H1 (cell line): Measurements from ENCODE around the gene GADL1. TPM values are rescaled to one million over a fixed set of nuclear protein-coding genes. Genes with fewer than 3 reads are reported as not detected.

Experiments used
- CTCF ChIA-PET: fragments of 300-600 bp; sonication (Branson Sonifier 250); formaldehyde crosslinking; loops from one replicate; lab custom pipeline; 2021; ENCODE audit not compliant: partially characterized antibody; lab: Charles Lee
- POLR2A ChIA-PET: fragments of 300-600 bp; sonication (Branson Sonifier 250); formaldehyde crosslinking; loops from one replicate; lab custom pipeline; 2021; ENCODE audit warnings: inconsistent platforms; ENCODE audit not compliant: partially characterized antibody; lab: Charles Lee
- DNase-seq, 2 experiments: peaks; one replicate each; pipeline versions ENCODE4 v3.0.0 to v3.0.0-alpha.2; 2010 to 2022; ENCODE audit warnings: low spot score in 2 of 2, low read depth in 1 of 2, mixed read lengths in 1 of 2
- FAIRE-seq: peaks from 2 replicates; lab custom pipeline; 2011; peaks lifted over from hg19 to GRCh38; lab: Jason Lieb, UNC
- H2AFZ ChIP-seq: 2 replicates; pipeline ENCODE4 v1.8.1; 2012; ENCODE audit warnings: low read length, inconsistent platforms
- H2AK5ac ChIP-seq: 2 replicates; pipeline ENCODE4 v1.6.1; 2013; ENCODE audit warnings: low read depth, low read length
- H2BK120ac ChIP-seq: replicated peaks from 2 replicates; pipeline ENCODE3; 2013; ENCODE audit warnings: low read depth, low read length, inconsistent platforms
- H2BK12ac ChIP-seq: 2 replicates; pipeline ENCODE4 v1.6.1; 2013; ENCODE audit warnings: low read depth, low read length
- H2BK15ac ChIP-seq: 2 replicates; pipeline ENCODE4 v1.6.1; 2013; ENCODE audit warnings: low read length
- H2BK20ac ChIP-seq: 2 replicates; pipeline ENCODE4 v1.6.1; 2013; ENCODE audit warnings: low read length
- H2BK5ac ChIP-seq: 2 replicates; pipeline ENCODE4 v1.6.1; 2013; ENCODE audit warnings: low read depth, low read length
- H3K14ac ChIP-seq: 2 replicates; pipeline ENCODE4 v1.6.1; 2013; ENCODE audit warnings: inconsistent platforms; ENCODE audit not compliant: insufficient read length
- H3K18ac ChIP-seq: 2 replicates; pipeline ENCODE4 v1.6.1; 2013; ENCODE audit warnings: low read length; ENCODE audit errors: extremely low read depth
- H3K23ac ChIP-seq: 2 replicates; pipeline ENCODE4 v1.6.1; 2013; ENCODE audit warnings: inconsistent platforms; ENCODE audit not compliant: insufficient read length
- H3K23me2 ChIP-seq: 2 replicates; pipeline ENCODE4 v1.6.1; 2013; ENCODE audit warnings: low read depth, low read length
- H3K27ac ChIP-seq: 2 replicates; pipeline ENCODE4 v1.6.1; 2011; ENCODE audit warnings: low read depth, low read length, inconsistent platforms
- H3K27me3 ChIP-seq, 4 experiments: replicated peaks in 1 of 4; 1 replicate in 1 of 4; 2 replicates in 3 of 4; pipeline versions ENCODE4 v1.6.1 to v1.8.1; 2011 to 2013; ENCODE audit warnings: low read length in 3 of 4, mild to moderate bottlenecking in 3 of 4, inconsistent platforms in 2 of 4, mixed read lengths in 2 of 4, moderate library complexity in 1 of 4; ENCODE audit not compliant: control insufficient read depth in 3 of 4, insufficient read depth in 3 of 4; ENCODE audit errors: extremely low read depth in 1 of 4
- H3K36me3 ChIP-seq, 4 experiments: 2 replicates each; pipeline versions ENCODE4 v1.6.1 to v1.8.1; 2011 to 2013; ENCODE audit warnings: mild to moderate bottlenecking in 4 of 4, low read length in 3 of 4, moderate library complexity in 2 of 4, control low read depth in 1 of 4, inconsistent platforms in 1 of 4; ENCODE audit not compliant: insufficient read depth in 4 of 4, control insufficient read depth in 2 of 4
- H3K4ac ChIP-seq: replicated peaks from 2 replicates; pipeline ENCODE3; 2013; ENCODE audit warnings: low read length, low read depth, mixed read lengths, inconsistent platforms; ENCODE audit not compliant: insufficient read length
- H3K4me1 ChIP-seq, 4 experiments: replicated peaks in 1 of 4; 1 replicate in 1 of 4; 2 replicates in 3 of 4; pipeline versions ENCODE4 v1.6.1 to v1.8.1; 2011 to 2013; ENCODE audit warnings: low read length in 3 of 4, inconsistent platforms in 2 of 4, mixed read lengths in 1 of 4; ENCODE audit not compliant: insufficient read depth in 4 of 4, control insufficient read depth in 3 of 4
- H3K4me2 ChIP-seq, 2 experiments: 2 replicates each; pipeline versions ENCODE4 v1.6.1 to v1.8.1; 2011 to 2013; ENCODE audit warnings: low read depth in 2 of 2, low read length in 2 of 2, control low read depth in 1 of 2, inconsistent platforms in 1 of 2, mild to moderate bottlenecking in 1 of 2; ENCODE audit not compliant: insufficient read depth in 1 of 2
- H3K4me3 ChIP-seq, 4 experiments: fragments of 200-600, 300-600 bp in 1 of 4; sonication (generic), shearing (Covaris generic), sonication (Bioruptor Twin) in 1 of 4; 2 replicates each; pipeline versions ENCODE4 v1.5.1 to v1.8.1; 2011 to 2016; ENCODE audit warnings: low read length in 4 of 4, low read depth in 3 of 4, control low read depth in 2 of 4, inconsistent platforms in 2 of 4, mild to moderate bottlenecking in 2 of 4, mixed read lengths in 1 of 4, moderate library complexity in 1 of 4; ENCODE audit not compliant: insufficient read depth in 2 of 4; ENCODE audit errors: extremely low read depth in 1 of 4
- H3K56ac ChIP-seq: replicated peaks from 2 replicates; pipeline ENCODE3; 2013; ENCODE audit warnings: low read depth, mild to moderate bottlenecking, mixed read lengths, low read length, inconsistent platforms; ENCODE audit not compliant: insufficient read length
- H3K79me1 ChIP-seq: 2 replicates; pipeline ENCODE4 v1.6.1; 2013; ENCODE audit warnings: low read depth, low read length, control low read depth
- H3K79me2 ChIP-seq, 2 experiments: 2 replicates each; pipeline versions ENCODE4 v1.6.1 to v1.8.1; 2012 to 2013; ENCODE audit warnings: low read length in 2 of 2, mild to moderate bottlenecking in 2 of 2, inconsistent platforms in 1 of 2; ENCODE audit not compliant: insufficient read depth in 2 of 2, control insufficient read depth in 1 of 2
- H3K9ac ChIP-seq, 4 experiments: replicated peaks in 1 of 4; 1 replicate in 1 of 4; 2 replicates in 3 of 4; pipeline versions ENCODE4 v1.6.1 to v1.8.1; 2011 to 2013; ENCODE audit warnings: low read depth in 3 of 4, low read length in 3 of 4, control low read depth in 2 of 4, mild to moderate bottlenecking in 2 of 4, moderate library complexity in 2 of 4, inconsistent platforms in 1 of 4; ENCODE audit errors: extremely low read depth in 1 of 4
- H3K9me3 ChIP-seq, 2 experiments: 2 replicates each; pipeline versions ENCODE4 v1.6.1 to v1.8.1; 2012 to 2013; ENCODE audit warnings: mild to moderate bottlenecking in 2 of 2, moderate library complexity in 2 of 2, control low read depth in 1 of 2, inconsistent platforms in 1 of 2, low read depth in 1 of 2, low read length in 1 of 2, mixed read lengths in 1 of 2; ENCODE audit not compliant: insufficient read depth in 2 of 2
- H4K20me1 ChIP-seq, 2 experiments: replicated peaks in 1 of 2; 2 replicates each; pipeline versions ENCODE3 to v1.8.1; 2011 to 2013; ENCODE audit warnings: inconsistent platforms in 2 of 2, low read length in 2 of 2, mild to moderate bottlenecking in 1 of 2; ENCODE audit not compliant: insufficient read depth in 2 of 2, control insufficient read depth in 1 of 2
- H4K5ac ChIP-seq: 2 replicates; pipeline ENCODE4 v1.6.1; 2013; ENCODE audit warnings: low read length, low read depth, mixed read lengths, inconsistent platforms; ENCODE audit not compliant: insufficient read length
- H4K8ac ChIP-seq: 2 replicates; pipeline ENCODE4 v1.8.0; 2013; ENCODE audit warnings: mild to moderate bottlenecking, moderate library complexity, low read length, inconsistent platforms; ENCODE audit not compliant: insufficient read depth; ENCODE audit errors: extremely low read depth
- H4K91ac ChIP-seq: replicated peaks from 2 replicates; pipeline ENCODE3; 2013; ENCODE audit warnings: low read length, mixed read lengths, inconsistent platforms; ENCODE audit not compliant: insufficient read length
- ASH2L ChIP-seq: fragments of 200-600, 300-600 bp; sonication (generic); IDR thresholded peaks from one replicate; pipeline ENCODE4 v1.7.1; 2017; ENCODE audit warnings: low read length
- BCL11A ChIP-seq, 2 experiments: IDR thresholded peaks; one replicate each; pipeline ENCODE4 v1.6.1; 2011; ENCODE audit warnings: low read depth in 2 of 2, low read length in 2 of 2, mild to moderate bottlenecking in 2 of 2
- CBX8 ChIP-seq: fragments of 300-800, 300-1000 bp; sonication (generic); IDR thresholded peaks from 2 replicates; pipeline ENCODE4 v1.7.1; 2016; ENCODE audit warnings: low read depth, low read length, borderline replicate concordance
- CHD2 ChIP-seq: IDR thresholded peaks from 2 replicates; pipeline ENCODE4 v1.6.1; 2012; ENCODE audit warnings: low read length, improper control_type of control experiment
- FOSL1 ChIP-seq: IDR thresholded peaks from 2 replicates; pipeline ENCODE4 v1.6.1; 2011; ENCODE audit warnings: mild to moderate bottlenecking, low read depth, low read length, moderate library complexity; ENCODE audit not compliant: insufficient read depth
- HDAC2 ChIP-seq, 2 experiments: fragments of 300-600 bp in 1 of 2; sonication (generic) in 1 of 2; IDR thresholded peaks; 2 replicates each; pipeline ENCODE4 v1.6.1; 2011 to 2012; ENCODE audit warnings: low read depth in 2 of 2, low read length in 2 of 2, mild to moderate bottlenecking in 2 of 2, moderate library complexity in 2 of 2, borderline replicate concordance in 1 of 2, inconsistent platforms in 1 of 2
- JUND ChIP-seq: IDR thresholded peaks from 2 replicates; pipeline ENCODE4 v1.6.1; 2011; ENCODE audit warnings: mild to moderate bottlenecking, improper control_type of control experiment, low read length
- PHF8 ChIP-seq: fragments of 200-600 bp; sonication (generic); conservative IDR thresholded peaks from 2 replicates; pipeline ENCODE4 v1.7.1; 2012; ENCODE audit warnings: low read depth, mild to moderate bottlenecking, inconsistent platforms, low read length, moderate library complexity
- POLR2AphosphoS5 ChIP-seq: IDR thresholded peaks from 2 replicates; pipeline ENCODE4 v1.6.1; 2011; ENCODE audit warnings: low read depth, low read length
- RFX5 ChIP-seq: IDR thresholded peaks from 2 replicates; pipeline ENCODE4 v1.6.1; 2011; ENCODE audit warnings: low read depth, low read length, improper control_type of control experiment, borderline replicate concordance
- SAP30 ChIP-seq: fragments of 300-600 bp; sonication (generic); IDR thresholded peaks from 2 replicates; pipeline ENCODE4 v1.7.1; 2012; ENCODE audit warnings: low read length, moderate library complexity, mild to moderate bottlenecking, inconsistent platforms; ENCODE audit not compliant: insufficient read depth, insufficient replicate concordance
- SIN3A ChIP-seq, 2 experiments: IDR thresholded peaks in 1 of 2; conservative IDR thresholded peaks in 1 of 2; 2 replicates each; pipeline ENCODE4 v1.6.1; 2011 to 2012; ENCODE audit warnings: low read length in 2 of 2, improper control_type of control experiment in 1 of 2, low read depth in 1 of 2, mild to moderate bottlenecking in 1 of 2
- SRF ChIP-seq: IDR thresholded peaks from 2 replicates; pipeline ENCODE4 v1.6.1; 2011; ENCODE audit warnings: mild to moderate bottlenecking, low read depth, low read length, moderate library complexity
- TAF1 ChIP-seq: IDR thresholded peaks from 2 replicates; pipeline ENCODE4 v1.6.1; 2011; ENCODE audit warnings: mild to moderate bottlenecking, low read depth, low read length
- WGBS, 2 experiments: shearing (Covaris generic) in 1 of 2; methylation state at CpG; one replicate each; pipeline versions ENCODE4 v1.1.6 to v1.1.7; 2013 to 2015; ENCODE audit warnings: low lambda C conversion rate in 2 of 2, mixed read lengths in 2 of 2, inconsistent platforms in 1 of 2, low coverage in 1 of 2, missing lambda C conversion rate in 1 of 2; ENCODE audit not compliant: insufficient replicate concordance in 2 of 2, insufficient coverage in 1 of 2, insufficient read length in 1 of 2; ENCODE audit errors: extremely low coverage in 1 of 2, missing lambda C conversion rate in 1 of 2; 5-methylcytosine and 5-hydroxymethylcytosine counted together
- polyA plus RNA-seq, 7 experiments: library from polyadenylated mRNA; depleted of rRNA in 3 of 7; stranded (reverse) in 5 of 7; unstranded in 2 of 7; fragments of >200 nt in 5 of 7; fragments of 200-250 nt in 2 of 7; gene quantifications; 1 replicate in 5 of 7; 2 replicates in 1 of 7; 4 replicates in 1 of 7; pipeline versions ENCODE4 v1.2.1 to v1.2.3, GENCODE V29; 2011 to 2013; ENCODE audit warnings: missing spikeins in 2 of 7, mixed read lengths in 2 of 7
- total RNA-seq: library from RNA; stranded (reverse); fragmentation: NEBNext Ultra II Directional; extraction: Animal tissue kit (Norgen Biotek cat#: 25700); gene quantifications from 2 replicates; pipeline ENCODE4 v1.2.1, GENCODE V29; 2021

Gene GADL1
- total and polyA plus RNA-seq, 2 of the 8 experiments (the other 6 are each of a cell fraction or from before 2014, with no cell fraction given), result 0.03 to 0.30 TPM

- Histone ChIP-seq H3K4me2 (no peak overlapping the region), H3K27me3 (no peaks in the 10 kb centered on the region), H3K14ac (no peak overlapping the region), H3K4me1 (peaks cover 0 to 12% (median 4%) of the 10 kb centered on the region in 4 experiments; a peak in 4 of 7 replicates), H2AK5ac (no peak overlapping the region), H4K20me1 (no peaks in the 10 kb centered on the region), H3K4ac (no peak overlapping the region), H3K9me3 (no peaks in the 10 kb centered on the region), H3K4me3 (no peak overlapping the region), H3K79me2 (no peaks in the 10 kb centered on the region), H4K8ac (no peak overlapping the region), H3K18ac (no peak overlapping the region), H3K36me3 (no peaks in the 10 kb centered on the region), H3K27ac (no peak overlapping the region), H2BK15ac (peak overlapping the region; percentile 62; the same call in 1 of the 2 replicates), H3K79me1 (no peaks in the 10 kb centered on the region), H3K9ac (no peak overlapping the region), H2BK5ac (peak overlapping the region; percentile 28; the same call in 1 of the 2 replicates), H2BK12ac (no peak overlapping the region), H3K56ac (no peak overlapping the region), H2AFZ (no peak overlapping the region), H2BK120ac (no peak overlapping the region), H4K5ac (no peak overlapping the region), H3K23ac (no peak overlapping the region), H2BK20ac (no peak overlapping the region), H4K91ac (no peak overlapping the region), H3K23me2 (no peaks in the 10 kb centered on the region)
- 86% methylated on average over 2 of the region's 2 CpGs; no CpG with 5 or more reads in 1 of the 2 experiments for WGBS, 2 experiments
- ChIA-PET CTCF (interaction anchor here (0.6 to 0.7 kb wide), 3 partner anchors 48 to 536 kb away, joined by 3 to 4 read pairs (median 3); no protein-coding TSS in a partner anchor), POLR2A (no interaction called here)
- FAIRE-seq (no peak), DNase-seq (no peak)
- TF ChIP-seq BCL11A (IDR thresholded peaks at IDR 0.05; ENCODE audit: low read depth in 2 of 2, low read length in 2 of 2), result no peak
- TF ChIP-seq SIN3A (conservative IDR thresholded peaks at IDR 0.05 in 1 of 2, IDR thresholded peaks at IDR 0.05 in 1 of 2; ENCODE audit: low read depth in 1 of 2, low read length in 2 of 2), result no peak
- no peak for TF ChIP-seq SAP30
- no peak for TF ChIP-seq FOSL1
- no peak for TF ChIP-seq JUND
- TF ChIP-seq SRF, result no peak
- TF ChIP-seq TAF1, result no peak
- TF ChIP-seq PHF8, result no peak
- TF ChIP-seq POLR2AphosphoS5, result no peak
- TF ChIP-seq CBX8, result no peak
- no peak for TF ChIP-seq HDAC2 (IDR thresholded peaks at IDR 0.05; ENCODE audit: borderline replicate concordance in 1 of 2, low read depth in 2 of 2, low read length in 2 of 2)
- no peak for TF ChIP-seq ASH2L
- no peak for TF ChIP-seq CHD2
- TF ChIP-seq RFX5, result no peak
Observed at GRCh38 chr3:30741889-30742288, 152.6 kb downstream of the GADL1 start.
